Measurements from ENCODE around the gene CCDC171. TPM values are rescaled to one million over a fixed set of nuclear protein-coding genes. Genes with fewer than 3 reads are reported as not detected.

CCDC171 gene
- total and polyA plus RNA-seq, 2 of the 13 experiments (the other 11 are each of a cell fraction or from before 2014, with no cell fraction given), result 0.95 to 2.5 TPM

DNA sequence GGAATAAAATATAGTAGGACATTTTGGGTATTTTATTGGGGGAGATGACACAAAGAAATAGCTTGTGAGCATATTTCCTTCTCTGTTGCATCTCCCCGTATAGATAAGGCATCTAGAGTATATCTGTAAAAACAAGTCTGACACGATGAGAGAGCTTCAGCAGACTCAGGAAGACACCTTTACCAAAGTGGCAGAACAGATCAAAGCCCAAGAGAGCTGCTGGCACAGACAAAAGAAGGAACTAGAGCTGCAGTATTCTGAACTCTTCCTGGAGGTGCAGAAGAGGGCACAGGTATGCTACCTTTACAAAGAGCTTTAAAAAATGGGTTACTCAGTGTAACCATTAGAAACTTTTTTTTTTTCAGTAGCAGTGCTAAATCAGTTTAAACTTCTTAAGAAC is 176.7 kb downstream of the CCDC171 start (continued):
- TF ChIP-seq, protein P1, sequence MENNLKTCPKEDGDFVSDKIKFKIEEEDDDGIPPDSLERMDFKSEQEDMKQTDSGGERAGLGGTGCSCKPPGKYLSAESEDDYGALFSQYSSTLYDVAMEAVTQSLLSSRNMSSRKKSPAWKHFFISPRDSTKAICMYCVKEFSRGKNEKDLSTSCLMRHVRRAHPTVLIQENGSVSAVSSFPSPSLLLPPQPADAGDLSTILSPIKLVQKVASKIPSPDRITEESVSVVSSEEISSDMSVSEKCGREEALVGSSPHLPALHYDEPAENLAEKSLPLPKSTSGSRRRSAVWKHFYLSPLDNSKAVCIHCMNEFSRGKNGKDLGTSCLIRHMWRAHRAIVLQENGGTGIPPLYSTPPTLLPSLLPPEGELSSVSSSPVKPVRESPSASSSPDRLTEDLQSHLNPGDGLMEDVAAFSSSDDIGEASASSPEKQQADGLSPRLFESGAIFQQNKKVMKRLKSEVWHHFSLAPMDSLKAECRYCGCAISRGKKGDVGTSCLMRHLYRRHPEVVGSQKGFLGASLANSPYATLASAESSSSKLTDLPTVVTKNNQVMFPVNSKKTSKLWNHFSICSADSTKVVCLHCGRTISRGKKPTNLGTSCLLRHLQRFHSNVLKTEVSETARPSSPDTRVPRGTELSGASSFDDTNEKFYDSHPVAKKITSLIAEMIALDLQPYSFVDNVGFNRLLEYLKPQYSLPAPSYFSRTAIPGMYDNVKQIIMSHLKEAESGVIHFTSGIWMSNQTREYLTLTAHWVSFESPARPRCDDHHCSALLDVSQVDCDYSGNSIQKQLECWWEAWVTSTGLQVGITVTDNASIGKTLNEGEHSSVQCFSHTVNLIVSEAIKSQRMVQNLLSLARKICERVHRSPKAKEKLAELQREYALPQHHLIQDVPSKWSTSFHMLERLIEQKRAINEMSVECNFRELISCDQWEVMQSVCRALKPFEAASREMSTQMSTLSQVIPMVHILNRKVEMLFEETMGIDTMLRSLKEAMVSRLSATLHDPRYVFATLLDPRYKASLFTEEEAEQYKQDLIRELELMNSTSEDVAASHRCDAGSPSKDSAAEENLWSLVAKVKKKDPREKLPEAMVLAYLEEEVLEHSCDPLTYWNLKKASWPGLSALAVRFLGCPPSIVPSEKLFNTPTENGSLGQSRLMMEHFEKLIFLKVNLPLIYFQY (CRISPR knock-in tag; IDR thresholded peaks at IDR 0.05; ENCODE audit: borderline replicate concordance), result no peak
- no peak for TF ChIP-seq NFE2L2 (IDR thresholded peaks at IDR 0.05; ENCODE audit: low read length)

- ChIA-PET POLR2A (no interaction called here), CTCF (ENCODE audit: low intra/inter-chr PET ratio, low total read pairs) (no interaction called here)
- Histone ChIP-seq H3K9ac (ENCODE audit: insufficient read depth, low read depth, low read length) (no peak overlapping the region), H3K9me3 (ENCODE audit: low read length) (no peaks in the 10 kb centered on the region), H3K4me1 (ENCODE audit: insufficient read depth, low read length) (peaks cover 20% of the 10 kb centered on the region), H3K79me2 (ENCODE audit: insufficient read depth, low read length) (no peaks in the 10 kb centered on the region), H2AFZ (ENCODE audit: low read length) (no peak overlapping the region), H3K4me3 (replicated peaks in 1 of 3; ENCODE audit: insufficient read depth in 1 of 3, low read depth in 2 of 3, low read length in 3 of 3) (no peak overlapping the region), H3K27ac (ENCODE audit: extremely low read length, insufficient read depth, low read length) (no peak overlapping the region), H3K27me3 (ENCODE audit: control insufficient read depth in 1 of 2, insufficient read depth in 2 of 2, low read length in 2 of 2) (no peaks in the 10 kb centered on the region), H3K36me3 (replicated peaks in 1 of 2; ENCODE audit: control insufficient read depth in 1 of 2, insufficient read depth in 2 of 2, low read length in 2 of 2) (no peaks in the 10 kb centered on the region), H4K20me1 (ENCODE audit: insufficient read depth, low read length) (no peaks in the 10 kb centered on the region), H3K4me2 (ENCODE audit: low read depth, low read length) (no peak overlapping the region)
- no peak for FAIRE-seq
- intact Hi-C loops (cut with micrococcal nuclease; ENCODE audit: unreplicated experiment), result no loop called here
- no TSS peak for BruUV-seq (replicated peaks)
- 57% methylated on average over 5 of the region's 5 CpGs for WGBS (ENCODE audit: low lambda C conversion rate)
- no peak for TF ChIP-seq SKI (IDR thresholded peaks at IDR 0.05; ENCODE audit: partially characterized antibody)
- ATAC-seq, result no peak
- in situ Hi-C loops (cut with HindIII; ENCODE audit: extremely low pct_ligation_motif_present, low pct_unique_long_range_greater_than_20kb), result no loop called here
- no peak for DNase-seq (ENCODE audit: low spot score)
These were observed 182.4 kb downstream of the CCDC171 start for GRCh38 chr9:15735083-15735857.

Data from HepG2 (cell line).